Measurements from ENCODE around the gene NMRAL1.

NMRAL1 gene

DNA sequence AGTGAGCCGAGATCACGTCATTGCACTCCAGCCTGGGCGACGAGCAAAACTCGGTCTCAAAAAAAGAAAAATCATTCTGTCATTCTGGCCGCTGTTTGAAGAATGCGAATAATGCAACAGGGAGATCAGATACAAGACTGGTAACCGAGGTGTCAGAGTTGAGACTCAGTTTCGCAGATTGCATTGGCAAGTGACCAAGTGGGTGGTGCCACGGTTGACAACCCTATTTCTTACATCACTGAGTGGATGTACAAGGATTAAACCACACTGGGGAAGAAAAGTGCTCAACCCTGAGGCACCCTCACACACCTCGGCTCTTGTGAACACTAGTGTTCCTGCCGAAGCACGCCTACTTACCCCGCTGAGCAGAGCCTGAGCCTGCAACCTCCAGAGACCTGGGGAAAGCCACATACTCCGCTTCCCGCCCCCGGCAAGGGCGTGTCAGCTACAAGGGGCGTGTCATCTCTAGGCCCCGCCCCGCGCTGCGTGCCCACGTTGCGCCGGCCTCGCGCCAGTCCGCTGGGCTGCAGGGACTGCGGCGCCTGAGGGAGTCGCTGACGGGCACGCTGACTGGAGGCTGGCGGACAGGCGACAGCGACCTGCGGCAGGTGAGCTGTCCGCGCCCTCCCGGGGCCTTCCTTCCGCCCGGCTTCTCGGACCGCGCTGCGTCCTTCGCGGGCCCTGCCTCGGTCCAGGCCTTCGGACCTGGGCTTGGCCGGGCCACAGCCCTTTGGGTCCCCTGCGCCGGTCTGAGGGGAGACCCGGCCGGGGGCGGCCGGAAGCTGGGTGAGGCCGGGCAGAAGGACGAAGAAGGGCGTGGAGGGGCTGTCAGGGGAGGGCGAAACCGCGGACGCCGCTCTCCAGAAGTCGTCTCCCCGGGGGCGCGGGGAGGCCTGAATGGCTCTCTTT lies 1.7 kb upstream of the NMRAL1 start, which contains the start of gene HMOX2 (continued):
- peak; percentile 34; the same call in 1 of the 2 replicates for TF ChIP-seq KLF8 (tag by site-specific recombination; IDR thresholded peaks at IDR 0.05)
- TF ChIP-seq ZNF610 (tag by site-specific recombination; IDR thresholded peaks at IDR 0.05; ENCODE audit: borderline replicate concordance) = no peak
- TF ChIP-seq, protein P1, sequence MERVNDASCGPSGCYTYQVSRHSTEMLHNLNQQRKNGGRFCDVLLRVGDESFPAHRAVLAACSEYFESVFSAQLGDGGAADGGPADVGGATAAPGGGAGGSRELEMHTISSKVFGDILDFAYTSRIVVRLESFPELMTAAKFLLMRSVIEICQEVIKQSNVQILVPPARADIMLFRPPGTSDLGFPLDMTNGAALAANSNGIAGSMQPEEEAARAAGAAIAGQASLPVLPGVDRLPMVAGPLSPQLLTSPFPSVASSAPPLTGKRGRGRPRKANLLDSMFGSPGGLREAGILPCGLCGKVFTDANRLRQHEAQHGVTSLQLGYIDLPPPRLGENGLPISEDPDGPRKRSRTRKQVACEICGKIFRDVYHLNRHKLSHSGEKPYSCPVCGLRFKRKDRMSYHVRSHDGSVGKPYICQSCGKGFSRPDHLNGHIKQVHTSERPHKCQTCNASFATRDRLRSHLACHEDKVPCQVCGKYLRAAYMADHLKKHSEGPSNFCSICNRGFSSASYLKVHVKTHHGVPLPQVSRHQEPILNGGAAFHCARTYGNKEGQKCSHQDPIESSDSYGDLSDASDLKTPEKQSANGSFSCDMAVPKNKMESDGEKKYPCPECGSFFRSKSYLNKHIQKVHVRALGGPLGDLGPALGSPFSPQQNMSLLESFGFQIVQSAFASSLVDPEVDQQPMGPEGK (tag by site-specific recombination; IDR thresholded peaks at IDR 0.05) = peak; percentile 82; the same call in 1 of the 2 replicates
- TF ChIP-seq ZNF623 (tag by site-specific recombination; IDR thresholded peaks at IDR 0.05) = no peak
- TF ChIP-seq PRDM1 (tag by site-specific recombination; IDR thresholded peaks at IDR 0.05) = no peak
- TF ChIP-seq ZNF514 (tag by site-specific recombination; IDR thresholded peaks at IDR 0.05) = no peak
- TF ChIP-seq YY1 (tag by site-specific recombination; IDR thresholded peaks at IDR 0.05) = peak; percentile 65
- peak; percentile 30; the same call in 1 of the 2 replicates for TF ChIP-seq INSM2 (tag by site-specific recombination; IDR thresholded peaks at IDR 0.05)
- no peak for TF ChIP-seq OVOL3 (tag by site-specific recombination; IDR thresholded peaks at IDR 0.05)
- TF ChIP-seq MEIS1 (CRISPR knock-in tag; IDR thresholded peaks at IDR 0.05; ENCODE audit: borderline replicate concordance) = no peak
- TF ChIP-seq ZNF639 (tag by site-specific recombination; IDR thresholded peaks at IDR 0.05) = no peak
- TF ChIP-seq, protein P2, sequence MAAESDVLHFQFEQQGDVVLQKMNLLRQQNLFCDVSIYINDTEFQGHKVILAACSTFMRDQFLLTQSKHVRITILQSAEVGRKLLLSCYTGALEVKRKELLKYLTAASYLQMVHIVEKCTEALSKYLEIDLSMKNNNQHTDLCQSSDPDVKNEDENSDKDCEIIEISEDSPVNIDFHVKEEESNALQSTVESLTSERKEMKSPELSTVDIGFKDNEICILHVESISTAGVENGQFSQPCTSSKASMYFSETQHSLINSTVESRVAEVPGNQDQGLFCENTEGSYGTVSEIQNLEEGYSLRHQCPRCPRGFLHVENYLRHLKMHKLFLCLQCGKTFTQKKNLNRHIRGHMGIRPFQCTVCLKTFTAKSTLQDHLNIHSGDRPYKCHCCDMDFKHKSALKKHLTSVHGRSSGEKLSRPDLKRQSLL (tag by site-specific recombination; IDR thresholded peaks at IDR 0.05) = no peak
- no peak for TF ChIP-seq ZNF660 (tag by site-specific recombination; IDR thresholded peaks at IDR 0.05)
- 0 out of 2 replicates have a peak, but pooled peaks have one; percentile 24 for TF ChIP-seq PRDM2 (tag by site-specific recombination; IDR thresholded peaks at IDR 0.05; ENCODE audit: borderline replicate concordance)
- TF ChIP-seq SALL2 (tag by site-specific recombination; IDR thresholded peaks at IDR 0.05; ENCODE audit: borderline replicate concordance) = no peak
- TF ChIP-seq ZNF114 (tag by site-specific recombination; IDR thresholded peaks at IDR 0.05) = no peak
- TF ChIP-seq ZNF548 (tag by site-specific recombination; IDR thresholded peaks at IDR 0.05) = no peak; the same call in 1 of the 2 replicates
- no peak for TF ChIP-seq ZNF292 (tag by site-specific recombination; IDR thresholded peaks at IDR 0.05; ENCODE audit: borderline replicate concordance, low read depth)
- TF ChIP-seq ZNF473 (tag by site-specific recombination; IDR thresholded peaks at IDR 0.05) = no peak
- no peak for TF ChIP-seq ZNF624 (tag by site-specific recombination; IDR thresholded peaks at IDR 0.05)
- TF ChIP-seq ZEB2 (tag by site-specific recombination; IDR thresholded peaks at IDR 0.05) = peak; percentile 88
- TF ChIP-seq ZFHX2 (tag by site-specific recombination; conservative IDR thresholded peaks at IDR 0.05) = peak; percentile 86
- no peak for TF ChIP-seq ZNF449 (tag by site-specific recombination; IDR thresholded peaks at IDR 0.05)
- TF ChIP-seq GLIS2 (tag by site-specific recombination; IDR thresholded peaks at IDR 0.05) = peak; percentile 90; the same call in 1 of the 2 replicates
- TF ChIP-seq ZNF76 (tag by site-specific recombination; IDR thresholded peaks at IDR 0.05; ENCODE audit: borderline replicate concordance, low read depth) = peak; percentile 57; the same call in 1 of the 2 replicates

All from HEK293 (cell line).